ENCODE measurements around the gene MND1. TPM values are rescaled to one million over a fixed set of nuclear protein-coding genes. Genes with fewer than 3 reads are reported as not detected.

Gene MND1
- polyA plus RNA-seq, 5 donors, result 6.8 to 20.1 (median 9.6) TPM

DNA sequence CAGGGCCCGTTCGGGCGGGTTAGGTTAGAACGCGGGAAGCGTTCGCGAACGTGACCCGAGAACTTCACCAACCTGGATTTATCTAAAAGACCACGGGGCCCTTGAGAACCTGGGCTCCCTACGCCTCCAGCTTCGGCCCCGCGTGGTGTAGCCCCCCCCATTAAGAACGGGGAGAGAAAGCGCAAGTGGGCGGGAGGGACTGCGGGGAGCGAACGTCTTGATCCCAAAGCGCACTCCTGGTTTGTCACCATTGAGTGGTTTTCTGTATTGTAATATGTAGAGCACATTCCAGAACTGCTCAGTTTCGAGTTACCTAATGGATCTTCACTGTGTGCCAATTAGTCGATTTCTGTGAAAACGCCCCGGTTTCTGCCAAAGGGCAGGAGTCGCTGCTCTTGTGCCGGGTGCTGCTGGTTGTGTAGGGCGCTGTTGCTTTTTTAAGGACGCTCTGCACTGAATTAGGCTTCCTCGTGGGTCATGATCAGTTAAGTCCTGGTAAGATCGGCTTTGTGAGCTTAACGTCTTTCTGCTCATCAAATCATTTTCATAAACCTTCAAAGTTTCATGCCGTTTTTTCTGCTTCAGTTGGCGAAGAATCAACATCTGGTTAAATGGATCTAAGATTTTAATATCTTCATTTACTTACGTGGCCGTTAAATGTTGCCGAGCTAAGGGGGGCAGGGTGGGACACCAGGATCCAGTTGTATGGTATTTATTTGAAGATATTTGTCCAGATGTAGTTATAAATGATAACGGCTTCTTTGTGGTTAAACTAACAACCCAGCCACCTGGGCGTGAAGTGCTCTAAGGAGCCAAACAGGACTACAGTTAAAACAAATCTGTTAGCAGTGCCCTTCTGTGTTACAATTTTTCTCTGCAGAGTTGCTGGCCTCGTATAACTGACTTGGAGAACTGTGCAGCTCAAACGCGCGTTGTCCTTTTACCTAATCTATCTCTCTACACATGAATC is 809 bp downstream of the MND1 start:
- DNase-seq, result peak; percentile 49 to 59

DNA sequence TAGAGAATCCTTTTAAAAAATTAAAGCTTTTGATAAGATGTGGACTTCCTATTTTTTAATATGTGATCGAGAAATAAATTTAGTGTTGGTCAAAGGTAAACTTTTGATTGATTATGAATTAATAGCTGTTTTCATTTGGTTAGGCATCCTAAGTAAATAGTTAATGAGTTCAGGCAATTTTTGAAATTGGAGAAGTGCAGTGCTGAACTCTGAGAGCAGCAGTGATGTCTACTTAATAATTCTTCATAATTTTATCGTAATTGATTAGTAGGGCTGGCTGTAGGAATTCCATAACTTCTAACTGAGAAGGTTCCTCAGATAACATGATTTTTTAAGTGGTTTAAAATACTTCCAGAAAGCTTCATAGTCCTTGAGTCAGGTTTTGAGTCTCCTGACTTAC is 1.5 kb downstream of the MND1 start:
- no peak for DNase-seq

DNA sequence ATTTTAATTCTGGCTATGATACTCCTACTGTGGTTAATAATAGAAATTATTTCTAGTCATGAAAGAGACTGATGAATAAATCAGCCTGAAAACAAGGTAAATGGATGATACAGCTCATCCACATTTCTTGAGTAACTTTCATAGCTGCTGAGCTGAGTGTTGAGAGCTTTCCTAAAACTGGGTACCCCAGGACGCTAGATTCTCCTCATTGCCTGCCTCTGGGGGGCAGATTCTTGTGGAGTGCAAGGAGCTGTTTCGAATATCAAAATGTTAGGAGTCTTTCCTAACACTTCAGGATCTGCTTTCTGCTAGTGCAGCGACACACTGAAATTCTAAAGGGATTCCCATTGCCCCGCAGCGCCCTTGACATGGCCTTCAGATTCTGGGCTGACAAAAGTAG is 2.1 kb downstream of the MND1 start:
- peak in 1 of 2 donors; percentile 8 for DNase-seq

DNA sequence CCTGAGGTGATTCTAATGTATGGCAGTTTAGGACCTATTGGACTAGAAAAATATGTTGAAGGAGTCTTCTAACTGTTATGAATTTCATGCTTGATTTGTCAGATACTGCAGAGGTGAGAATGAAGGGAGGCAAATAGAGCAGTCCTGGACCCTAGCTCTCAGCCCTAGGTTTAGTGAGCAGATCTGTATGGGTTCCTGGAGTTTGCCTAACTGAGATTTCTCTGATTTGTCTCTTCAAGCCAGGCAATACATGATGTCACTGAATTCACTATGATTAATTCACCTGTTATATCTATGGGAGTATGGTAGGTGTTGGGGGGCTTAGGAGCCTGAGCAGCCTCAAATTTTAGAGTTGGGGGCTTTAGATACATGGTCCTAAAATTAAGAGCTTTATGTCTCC is 2.6 kb downstream of the MND1 start:
- no peak for DNase-seq

DNA sequence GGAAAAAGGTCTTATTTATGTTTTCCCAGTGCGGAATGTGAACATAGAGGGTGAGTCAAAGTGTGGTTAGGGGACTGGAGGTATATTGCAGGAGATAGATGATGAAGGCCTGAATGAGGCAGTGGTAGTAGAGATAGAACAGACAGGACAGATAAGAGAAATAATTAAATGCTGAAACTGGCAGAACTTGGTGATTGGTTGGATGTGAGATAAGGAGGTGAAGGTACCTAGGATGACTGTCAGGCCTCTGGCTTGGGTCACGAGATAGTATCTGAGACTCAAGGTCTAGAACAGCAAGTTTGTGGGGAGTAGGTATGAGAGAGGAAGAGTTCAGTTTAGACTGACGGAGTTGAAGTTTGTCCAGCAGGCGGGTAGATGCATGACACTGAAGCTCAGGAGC is 3.5 kb downstream of the MND1 start:
- no peak for DNase-seq

DNA sequence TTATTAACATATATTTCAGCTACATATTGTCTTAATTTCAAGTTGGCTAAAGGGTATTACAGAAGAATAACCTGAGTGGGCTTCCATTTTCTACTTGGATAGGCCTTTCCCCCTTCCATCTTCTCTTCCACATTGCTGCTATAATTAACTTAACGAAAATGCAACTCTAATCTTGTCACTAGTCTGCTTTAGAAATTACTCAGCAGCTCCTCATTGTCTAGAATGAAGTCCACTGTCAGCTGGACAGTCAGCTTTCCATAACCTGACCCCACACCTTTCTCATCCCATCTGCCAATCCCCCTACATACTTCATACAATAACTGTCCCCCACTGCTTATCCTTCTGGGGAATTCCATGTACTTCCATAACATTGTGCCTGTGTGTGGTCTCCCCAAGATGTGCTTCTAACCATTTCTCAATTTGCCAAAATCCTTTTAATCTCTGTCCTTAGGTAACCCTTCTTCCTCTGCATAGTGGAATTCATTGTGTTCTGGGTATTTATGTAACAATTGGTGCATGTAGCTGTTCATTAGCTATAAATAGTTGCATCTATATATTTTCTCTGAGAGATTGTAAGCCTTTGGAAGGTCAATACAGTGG is 4.8 kb downstream of the MND1 start:
- DNase-seq, result no peak

DNA sequence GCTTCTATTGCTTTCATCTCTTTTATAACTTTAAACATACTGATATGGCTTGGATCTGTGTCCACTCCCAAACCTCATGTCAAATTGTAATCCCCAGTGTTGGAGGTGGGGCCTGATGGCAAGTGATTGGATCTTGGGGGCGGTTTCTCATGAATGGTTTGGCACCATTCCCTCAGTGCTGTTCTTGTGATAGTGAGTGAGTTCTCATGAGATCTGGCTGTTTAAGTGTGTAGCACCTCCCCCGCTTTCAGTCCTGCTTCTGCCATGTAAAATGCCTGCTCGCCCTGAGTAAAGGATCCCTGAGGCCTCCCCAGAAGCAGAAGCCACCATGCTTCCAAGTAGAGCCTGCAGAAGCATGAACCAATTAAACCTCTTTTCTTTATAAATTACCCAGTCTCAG is 17.7 kb downstream of the MND1 start:
- peak in 1 of 2 donors; percentile 38 for DNase-seq

DNA sequence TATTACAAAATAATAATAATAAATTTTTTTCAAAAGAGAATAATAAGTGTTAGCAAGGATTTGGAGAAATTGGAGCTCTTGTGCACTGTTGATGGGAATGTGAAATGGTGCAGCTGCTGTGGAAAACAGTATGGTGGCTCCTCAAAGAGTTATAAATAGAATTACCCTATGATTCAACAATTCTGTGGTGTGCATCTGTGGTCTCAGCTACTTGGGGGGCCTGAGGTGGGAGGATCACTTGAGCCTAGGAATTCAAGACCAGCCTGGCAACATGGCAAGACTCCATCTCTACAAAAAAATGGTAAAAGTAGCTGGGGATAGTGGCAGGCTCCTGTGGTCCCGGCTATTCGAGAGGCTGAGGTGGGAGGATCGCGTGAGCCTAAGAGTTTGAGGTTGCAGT is 19.6 kb downstream of the MND1 start:
- no peak for DNase-seq

DNA sequence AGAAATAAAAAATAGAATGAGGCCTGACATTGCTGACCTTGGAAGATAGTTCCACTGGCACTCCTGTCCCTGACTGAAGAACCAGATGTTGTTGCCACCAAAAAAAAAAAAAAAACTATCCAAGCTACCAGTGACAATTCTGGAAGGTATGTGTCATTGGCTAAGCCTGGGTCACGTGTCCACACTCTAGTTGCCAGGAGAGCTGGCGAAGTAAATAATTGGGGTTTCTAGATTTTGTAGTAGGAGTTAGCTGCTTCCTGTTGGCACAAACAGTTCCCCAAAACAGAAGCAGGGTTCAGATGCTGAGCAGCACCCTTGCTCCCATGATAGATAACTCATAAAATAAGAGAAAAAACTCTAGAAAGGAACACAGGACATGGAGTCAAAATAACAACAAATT is 20.5 kb downstream of the MND1 start:
- DNase-seq, result no peak

DNA sequence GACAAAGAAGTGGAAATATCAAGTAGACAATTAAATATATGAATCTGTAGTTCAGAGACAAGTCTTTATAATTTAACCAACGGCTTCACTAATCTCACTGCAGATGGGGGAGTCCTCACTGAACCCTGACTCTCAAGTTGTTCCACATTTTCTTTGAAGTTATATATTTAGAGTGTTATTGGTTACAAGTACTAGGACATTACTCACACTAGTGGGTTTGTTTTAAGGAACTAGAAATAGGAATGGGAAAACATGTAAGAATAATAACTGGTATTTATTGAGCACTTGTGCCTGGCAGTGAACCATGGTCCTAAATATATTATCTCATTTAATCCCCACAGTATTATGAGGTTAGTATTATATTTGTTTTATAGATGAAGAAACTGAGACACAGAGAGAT is 22.0 kb downstream of the MND1 start:
- DNase-seq, result no peak

DNA sequence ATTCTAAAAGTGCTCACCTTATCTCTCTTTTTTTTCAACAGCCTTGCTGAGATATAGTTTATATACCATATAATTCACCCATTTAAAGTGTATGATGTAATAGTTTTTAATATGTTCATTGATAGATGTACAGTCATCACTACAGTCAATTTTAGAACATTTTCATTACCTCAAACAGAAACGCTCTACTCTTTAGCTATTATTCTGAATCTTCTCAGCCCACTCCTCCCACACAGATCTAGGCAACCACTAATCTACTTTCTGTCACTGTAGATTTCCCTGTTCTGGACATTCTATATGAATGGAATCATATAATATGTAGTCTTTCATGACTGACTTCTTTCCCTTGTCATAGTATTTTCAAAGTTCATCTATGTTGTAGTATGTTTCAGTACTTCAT is 22.6 kb downstream of the MND1 start:
- DNase-seq, result no peak

DNA sequence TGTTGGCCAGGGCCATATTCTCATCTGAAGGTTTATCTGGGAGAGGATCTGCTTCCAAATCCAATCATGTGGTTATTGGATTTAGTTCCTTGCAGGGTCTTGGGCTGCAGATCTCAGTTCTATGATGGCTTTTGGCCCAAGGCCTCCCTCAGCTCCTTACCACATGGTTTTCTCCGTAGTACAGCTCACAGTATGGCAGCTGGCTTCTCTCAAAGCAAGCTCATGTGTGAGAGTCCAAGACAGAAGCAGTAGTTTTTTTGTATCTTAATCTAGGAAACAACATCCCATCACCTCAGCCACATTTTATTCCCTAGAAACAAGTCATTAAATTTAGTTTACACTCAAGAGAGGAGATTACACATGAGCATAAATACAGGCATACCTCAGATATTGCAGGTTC is 24.5 kb downstream of the MND1 start:
- peak; percentile 18 to 23 for DNase-seq

DNA sequence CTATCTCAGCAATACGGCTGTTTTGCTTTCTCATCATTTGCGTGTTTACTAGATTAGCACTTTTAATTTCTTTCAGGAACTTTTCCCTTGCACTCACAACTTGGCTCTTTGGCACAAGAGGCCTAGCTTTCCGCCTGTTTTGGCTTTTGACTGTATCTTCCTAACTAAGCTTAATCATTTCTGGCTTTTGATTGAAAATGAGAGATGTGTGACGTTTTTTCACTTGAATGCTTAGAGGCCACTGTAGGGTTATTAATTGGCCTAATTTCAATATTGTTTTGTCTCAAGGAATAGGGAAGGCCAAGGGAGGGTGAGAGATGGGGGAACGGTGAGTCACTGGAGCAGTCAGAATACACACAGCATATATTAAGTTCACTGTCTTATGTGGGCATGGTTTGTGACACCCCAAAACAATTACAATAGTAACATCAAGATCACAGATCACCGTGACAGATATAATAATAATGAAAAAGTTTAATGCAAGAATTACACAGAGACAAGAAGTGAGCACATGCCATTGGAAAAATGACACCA is 27.3 kb downstream of the MND1 start:
- DNase-seq, result no peak

DNA sequence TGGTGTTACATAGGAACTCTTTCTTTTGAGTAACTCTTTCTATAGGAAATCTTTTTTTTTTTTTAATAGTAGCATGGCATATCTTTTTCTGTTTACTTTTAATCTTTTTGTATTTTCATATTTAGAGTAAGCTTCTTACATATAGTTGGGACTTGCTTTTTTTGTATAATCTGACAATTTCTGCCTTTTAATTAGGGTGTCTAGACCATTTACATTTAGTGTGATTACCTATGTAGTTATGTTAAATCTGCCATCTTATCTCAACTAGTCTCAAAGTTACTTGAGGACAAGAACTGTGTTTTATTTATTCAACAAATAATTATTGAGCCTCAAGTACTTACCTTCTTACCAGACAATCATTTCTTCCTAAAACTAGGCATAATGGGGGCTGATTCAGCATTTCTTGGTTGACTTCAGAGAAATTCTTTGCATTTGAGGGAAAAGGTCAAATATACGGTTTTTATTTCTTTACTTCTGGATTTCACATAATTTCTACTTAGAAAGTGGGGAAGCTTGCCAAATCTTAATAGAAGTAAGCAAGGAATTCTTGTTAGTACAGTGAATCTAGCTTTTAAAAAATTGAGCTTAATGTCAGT is 28.6 kb downstream of the MND1 start:
- DNase-seq, result no peak

DNA sequence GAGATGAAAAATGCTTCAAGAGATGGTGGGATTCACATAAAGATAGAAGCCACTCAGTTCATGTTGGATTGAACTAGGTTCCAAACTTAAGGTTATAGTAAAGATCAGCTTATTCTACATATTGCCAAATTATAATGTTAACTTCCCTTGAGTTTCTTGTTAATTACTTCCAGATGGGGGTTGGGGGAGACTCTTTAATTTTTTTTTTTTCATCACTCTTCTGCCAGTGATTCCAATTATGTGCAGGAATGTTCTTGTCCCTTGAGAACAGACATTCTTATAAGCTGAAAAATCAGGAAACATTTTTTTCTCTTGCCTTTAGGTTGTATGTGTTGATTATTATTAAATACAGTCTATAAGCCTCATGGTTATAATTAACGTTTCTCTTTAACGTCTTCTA is 30.0 kb downstream of the MND1 start:
- no peak for DNase-seq

DNA sequence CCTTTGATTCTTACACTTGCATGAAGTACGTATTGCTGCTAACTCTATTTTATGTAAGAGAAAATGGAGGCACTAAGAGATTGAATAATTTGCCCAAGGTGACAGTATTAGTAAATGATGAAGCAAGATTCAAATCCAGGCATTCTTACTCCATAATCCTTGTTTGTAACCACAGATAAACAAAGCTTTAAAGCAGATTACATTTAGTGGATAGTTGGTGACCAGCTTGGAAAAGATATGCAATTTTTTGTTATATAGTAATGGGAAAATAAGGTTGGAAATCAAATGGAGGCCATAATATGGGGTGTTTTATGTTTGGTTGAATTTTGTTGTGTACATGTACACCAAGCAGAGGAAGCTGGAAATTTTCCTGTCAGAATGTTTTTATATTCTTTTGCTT is 30.8 kb downstream of the MND1 start:
- DNase-seq, result no peak

DNA sequence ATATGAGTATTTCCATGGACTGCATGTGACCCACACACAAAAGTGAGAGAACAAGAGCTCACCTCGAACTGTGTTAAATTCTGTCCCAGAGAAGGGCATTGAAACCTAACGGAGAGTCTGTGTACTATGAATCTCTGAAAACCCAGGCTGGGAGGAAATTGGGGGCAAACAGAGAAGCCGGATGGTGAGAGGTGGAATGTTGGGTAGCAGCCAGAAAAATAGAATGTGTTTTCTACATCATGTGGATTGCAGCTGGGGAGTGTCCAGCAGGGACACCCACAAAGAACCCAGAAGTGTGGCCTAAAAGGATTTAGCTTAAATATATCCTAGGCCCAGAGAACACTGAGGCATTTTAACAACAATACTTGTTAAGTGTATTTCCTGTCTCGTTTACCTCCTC is 38.6 kb downstream of the MND1 start:
- peak; percentile 12 to 20 for DNase-seq

DNA sequence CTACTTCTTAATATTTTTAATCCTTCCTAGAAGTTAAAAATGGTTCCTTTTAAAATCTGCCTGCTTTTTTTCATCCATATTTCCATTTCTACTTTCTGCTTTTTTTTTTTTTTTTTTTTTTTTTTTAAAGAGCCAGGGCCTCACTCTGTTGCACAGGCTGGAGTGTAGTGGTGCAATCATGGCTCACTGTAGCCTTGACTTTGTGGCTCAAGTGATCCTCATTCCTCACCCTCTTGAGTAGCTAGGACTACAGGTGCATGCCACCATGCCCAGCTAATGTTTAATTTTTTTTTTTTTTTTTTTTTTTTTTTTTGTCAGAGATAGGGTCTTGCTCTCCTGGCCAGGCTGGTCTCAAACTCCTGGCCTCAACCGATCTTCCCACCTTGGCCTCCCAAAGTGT is 39.7 kb downstream of the MND1 start:
- no peak for DNase-seq

DNA sequence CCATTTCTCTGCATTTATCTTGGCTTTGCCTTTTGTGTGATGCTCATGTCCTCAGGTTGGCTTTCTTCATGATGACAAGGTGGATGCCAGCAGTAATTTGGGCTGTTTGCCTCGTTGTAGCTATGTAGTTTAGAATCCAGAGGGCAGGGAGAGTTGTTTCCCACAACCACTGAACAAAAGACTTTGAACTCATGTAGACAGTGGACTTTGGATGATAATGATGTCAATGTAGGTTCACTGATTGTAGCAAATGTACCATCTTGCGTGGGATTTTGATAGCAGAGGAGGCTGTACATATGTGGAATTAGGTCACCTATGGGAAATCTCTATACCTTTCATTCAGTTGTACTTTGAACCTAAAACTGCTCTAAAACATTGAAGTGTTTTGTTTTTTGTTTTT is 41.3 kb downstream of the MND1 start:
- DNase-seq, result no peak

DNA sequence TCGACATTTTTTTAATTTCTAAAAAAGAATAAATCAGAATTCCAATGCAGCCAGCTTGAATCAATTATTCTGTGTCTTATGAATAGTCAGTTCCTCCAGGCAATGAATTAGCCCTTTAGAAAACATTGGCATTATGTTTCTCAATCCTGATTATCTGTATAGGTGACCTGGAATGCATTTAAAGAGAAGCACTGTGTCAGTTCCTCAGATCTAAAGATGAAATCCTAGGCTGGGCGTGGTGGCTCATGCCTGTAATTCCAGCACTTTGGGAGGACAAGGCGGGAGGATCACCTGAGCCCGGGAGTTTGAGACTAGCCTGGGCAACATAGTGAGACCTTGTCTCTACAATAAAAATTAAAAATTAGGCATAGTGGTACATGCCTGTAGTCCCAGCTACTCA is 43.5 kb downstream of the MND1 start:
- DNase-seq, result no peak

DNA sequence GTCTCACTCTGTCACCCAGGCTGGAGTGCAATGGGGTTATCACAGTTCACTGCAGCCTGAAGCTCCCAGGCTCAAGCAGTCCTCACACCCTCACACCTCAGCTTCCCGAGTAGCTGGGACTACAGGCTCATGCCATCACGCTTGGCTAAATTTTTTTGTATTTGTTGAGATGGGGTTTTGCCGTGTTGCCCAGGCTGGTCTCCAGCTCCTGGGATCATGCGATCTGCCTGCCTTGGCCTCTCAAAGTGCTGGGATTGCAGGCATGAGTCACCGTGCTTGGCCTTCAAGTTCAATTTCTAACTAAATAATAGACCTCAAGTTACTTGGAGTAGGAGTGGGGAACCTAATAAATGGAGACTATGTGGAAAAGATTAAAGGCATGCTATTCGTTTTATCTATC is 48.9 kb downstream of the MND1 start:
- no peak for DNase-seq

DNA sequence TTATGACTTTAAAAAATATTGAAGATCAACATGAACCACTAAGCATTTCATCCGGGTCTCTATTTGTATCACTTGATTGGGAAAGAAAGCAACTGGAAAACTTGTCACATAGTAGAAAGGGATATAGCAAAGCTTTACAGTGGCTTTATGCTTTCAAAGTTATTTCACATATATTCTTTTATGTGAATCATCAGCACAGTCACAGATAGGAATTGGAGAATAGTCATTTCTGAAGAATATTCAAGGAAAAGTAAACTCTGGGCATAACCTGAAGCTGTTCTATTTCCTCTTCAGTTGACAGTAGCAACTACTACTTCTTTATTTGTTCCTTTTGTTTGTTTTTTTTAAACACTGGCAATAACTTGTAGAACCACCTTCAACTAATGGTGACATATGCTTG is 50.5 kb downstream of the MND1 start:
- DNase-seq, result no peak

DNA sequence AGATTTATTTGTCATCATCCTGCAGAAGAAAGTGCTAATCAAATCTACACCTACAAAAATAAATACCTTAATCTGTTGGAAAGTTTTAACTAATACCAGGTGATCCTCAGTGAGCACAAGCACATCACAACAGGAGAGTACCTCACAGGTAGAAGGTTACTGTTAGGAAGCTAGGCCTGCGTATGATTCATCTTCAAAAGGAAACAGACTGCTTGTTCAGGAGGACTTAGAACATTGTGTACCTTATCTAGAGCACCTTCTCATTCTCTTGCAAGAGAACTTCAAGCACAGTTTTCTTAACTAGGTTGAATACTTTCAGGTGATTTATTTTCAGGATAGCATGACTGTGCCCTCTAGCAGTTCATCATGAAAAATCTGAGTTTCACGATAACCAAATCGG is 54.2 kb downstream of the MND1 start:
- DNase-seq, result no peak
